OCI-LY3 (cell line): ENCODE results near the gene SLC35B2.

Experiments
- H2AFZ ChIP-seq: fragments of 200-600, 300-600 bp; shearing (Covaris generic); 2 replicates; pipeline ENCODE4 v1.6.0; 2014; ENCODE audit warnings: antibody characterized with exemption, low read depth, low read length
- H3K27ac ChIP-seq: fragments of 200-600, 300-600 bp; sonication (generic); 2 replicates; pipeline ENCODE4 v1.5.1; 2014; ENCODE audit warnings: mild to moderate bottlenecking, low read length, moderate library complexity, mixed read lengths
- H3K27me3 ChIP-seq: fragments of 200-600, 300-600 bp; sonication (generic); 2 replicates; pipeline ENCODE4 v1.6.1; 2014; ENCODE audit warnings: low read depth, low read length, mixed read lengths
- H3K36me3 ChIP-seq: fragments of 200-600, 300-600 bp; sonication (generic); replicated peaks from 2 replicates; pipeline ENCODE3; 2014; ENCODE audit warnings: low read depth, low read length, mixed read lengths
- H3K4me1 ChIP-seq: fragments of 300-600, 200-600 bp; sonication (generic); 2 replicates; pipeline ENCODE4 v1.6.1; 2014; ENCODE audit warnings: low read length, mixed read lengths
- H3K4me2 ChIP-seq: fragments of 200-600, 300-600 bp; sonication (generic); 2 replicates; pipeline ENCODE4 v1.6.1; 2014; ENCODE audit warnings: low read length, mixed read lengths
- H3K4me3 ChIP-seq: fragments of 300-600, 200-600 bp; sonication (generic); 2 replicates; pipeline ENCODE4 v1.5.1; 2014; ENCODE audit warnings: antibody characterized with exemption, mild to moderate bottlenecking, low read length, moderate library complexity
- H3K79me2 ChIP-seq: fragments of 300-600, 200-600 bp; shearing (Covaris generic); 2 replicates; pipeline ENCODE4 v1.6.1; 2014; ENCODE audit warnings: mild to moderate bottlenecking, low read length, mixed read lengths
- H3K9ac ChIP-seq: fragments of 300-600, 200-600 bp; shearing (Covaris generic); 2 replicates; pipeline ENCODE4 v1.6.0; 2014; ENCODE audit warnings: mild to moderate bottlenecking, low read length, moderate library complexity
- H3K9me3 ChIP-seq: fragments of 200-600, 300-600 bp; shearing (Covaris generic); 2 replicates; pipeline ENCODE4 v1.6.1; 2014; ENCODE audit warnings: low read length, mixed read lengths; ENCODE audit not compliant: insufficient read depth
- H4K20me1 ChIP-seq: fragments of 200-600, 300-600 bp; sonication (generic); 2 replicates; pipeline ENCODE4 v1.6.1; 2016; ENCODE audit warnings: low read length, mixed read lengths; ENCODE audit not compliant: insufficient read depth
- CTCF ChIP-seq: fragments of 200-600, 300-600 bp; sonication (generic); IDR thresholded peaks from 2 replicates; pipeline ENCODE4 v1.5.1; 2014; ENCODE audit warnings: antibody characterized with exemption, low read length, low read depth
- EZH2phosphoT487 ChIP-seq: fragments of 200-600 bp; shearing (Covaris generic); IDR thresholded peaks from 2 replicates; pipeline ENCODE4 v1.6.1; 2018; ENCODE audit warnings: antibody characterized with exemption, mixed run types, low read depth

SLC35B2 gene

GRCh38 chr6:44221961-44222335 is 35.4 kb downstream of the SLC35B2 start:
- Histone ChIP-seq H3K9me3 (no peaks in the 10 kb centered on the region), H4K20me1 (peaks cover 25% of the 10 kb centered on the region), H3K27ac (peak overlapping the region; percentile 47; the same call in 1 of the 2 replicates), H3K36me3 (peaks cover 9% of the 10 kb centered on the region), H3K79me2 (peaks cover 39% of the 10 kb centered on the region), H3K4me1 (peaks cover 65% of the 10 kb centered on the region), H3K4me2 (peak overlapping the region; percentile 45), H3K4me3 (no peak overlapping the region), H3K27me3 (no peaks in the 10 kb centered on the region), H2AFZ (no peak overlapping the region), H3K9ac (peak overlapping the region; percentile 11; the same call in 1 of the 2 replicates)
- TF ChIP-seq CTCF (no peak), EZH2phosphoT487 (no peak)

- Histone ChIP-seq H4K20me1 (peaks cover 20% of the 10 kb centered on the region), H3K9ac (peak overlapping the region; percentile 11; the same call in 1 of the 2 replicates), H3K27ac (peak overlapping the region; percentile 47), H3K36me3 (peaks cover 4% of the 10 kb centered on the region), H3K27me3 (no peaks in the 10 kb centered on the region), H3K4me3 (no peak overlapping the region), H3K79me2 (peaks cover 33% of the 10 kb centered on the region), H3K4me1 (peaks cover 67% of the 10 kb centered on the region), H3K9me3 (no peaks in the 10 kb centered on the region), H3K4me2 (peak overlapping the region; percentile 45), H2AFZ (no peak overlapping the region)
- no peak for TF ChIP-seq EZH2phosphoT487
- TF ChIP-seq CTCF: peak; percentile 79
These were observed 35.9 kb downstream of the SLC35B2 start for GRCh38 chr6:44221291-44221960.

GRCh38 chr6:44220913-44221290 is 36.4 kb downstream of the SLC35B2 start:
- Histone ChIP-seq H3K4me2 (peak overlapping the region; percentile 45; the same call in 1 of the 2 replicates), H4K20me1 (peaks cover 14% of the 10 kb centered on the region), H3K4me3 (no peak overlapping the region), H3K27ac (peak overlapping the region; percentile 47), H3K9ac (peak overlapping the region; percentile 11; the same call in 1 of the 2 replicates), H3K79me2 (peaks cover 28% of the 10 kb centered on the region), H3K27me3 (no peaks in the 10 kb centered on the region), H3K9me3 (no peaks in the 10 kb centered on the region), H3K36me3 (peaks cover under 1% of the 10 kb centered on the region), H3K4me1 (peaks cover 62% of the 10 kb centered on the region), H2AFZ (no peak overlapping the region)
- TF ChIP-seq CTCF (no peak), EZH2phosphoT487 (no peak)

GRCh38 chr6:44219815-44220784 is 37.2 kb downstream of the SLC35B2 start:
- Histone ChIP-seq H4K20me1 (peaks cover 9% of the 10 kb centered on the region), H3K9ac (peak overlapping the region; percentile 73), H2AFZ (no peak overlapping the region; the same call in 1 of the 2 replicates), H3K4me1 (peaks cover 55% of the 10 kb centered on the region), H3K9me3 (no peaks in the 10 kb centered on the region), H3K27me3 (no peaks in the 10 kb centered on the region), H3K4me2 (peak overlapping the region; percentile 87), H3K27ac (peak overlapping the region; percentile 38), H3K4me3 (peak overlapping the region; percentile 82), H3K36me3 (no peaks in the 10 kb centered on the region), H3K79me2 (peaks cover 20% of the 10 kb centered on the region)
- TF ChIP-seq EZH2phosphoT487 (no peak), CTCF (no peak)
